NCI-H146 treated with DMSO at 0.1 percent for 48 hours (cell line): ENCODE data around the gene PHRF1.
A peak's percentile ranks its signal among the peaks of the same experiment; 100 is the strongest.

ENCODE experiments used
- DNase-seq: peaks from one replicate; lab custom pipeline; 2025; ENCODE audit not compliant: unreplicated experiment; lab: John Stamatoyannopoulos, UW

PHRF1 gene

DNA sequence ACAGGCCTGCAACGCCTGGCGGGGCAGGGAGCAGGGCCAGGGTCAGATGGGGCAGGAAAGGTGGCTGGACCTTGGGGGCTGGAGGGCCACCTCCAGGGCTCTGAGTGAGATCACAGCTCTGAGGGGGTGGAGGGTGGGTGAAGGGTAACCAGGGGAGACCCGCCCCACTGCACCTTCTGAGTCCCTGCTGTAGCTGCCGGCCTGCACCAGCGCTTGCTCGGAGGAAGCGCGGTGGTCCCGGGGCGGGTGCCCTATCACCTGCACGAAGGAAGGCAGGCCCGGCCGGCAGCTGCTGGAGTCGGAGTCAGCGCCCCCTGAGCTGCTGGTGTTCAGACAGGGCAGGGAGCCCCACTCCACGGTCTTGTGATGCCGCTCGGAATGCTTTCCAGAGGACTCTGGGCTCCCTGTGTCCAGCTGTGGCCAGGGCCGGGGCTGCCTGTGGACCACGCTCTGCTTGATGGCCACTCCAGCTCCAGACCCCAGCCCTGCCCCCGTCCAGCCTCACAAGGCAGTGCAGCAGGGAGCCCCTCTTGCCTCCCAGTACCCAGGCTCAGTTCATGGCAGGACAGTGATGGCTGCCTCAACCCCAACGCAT is 19.5 kb upstream of the PHRF1 start:
- no peak for DNase-seq

DNA sequence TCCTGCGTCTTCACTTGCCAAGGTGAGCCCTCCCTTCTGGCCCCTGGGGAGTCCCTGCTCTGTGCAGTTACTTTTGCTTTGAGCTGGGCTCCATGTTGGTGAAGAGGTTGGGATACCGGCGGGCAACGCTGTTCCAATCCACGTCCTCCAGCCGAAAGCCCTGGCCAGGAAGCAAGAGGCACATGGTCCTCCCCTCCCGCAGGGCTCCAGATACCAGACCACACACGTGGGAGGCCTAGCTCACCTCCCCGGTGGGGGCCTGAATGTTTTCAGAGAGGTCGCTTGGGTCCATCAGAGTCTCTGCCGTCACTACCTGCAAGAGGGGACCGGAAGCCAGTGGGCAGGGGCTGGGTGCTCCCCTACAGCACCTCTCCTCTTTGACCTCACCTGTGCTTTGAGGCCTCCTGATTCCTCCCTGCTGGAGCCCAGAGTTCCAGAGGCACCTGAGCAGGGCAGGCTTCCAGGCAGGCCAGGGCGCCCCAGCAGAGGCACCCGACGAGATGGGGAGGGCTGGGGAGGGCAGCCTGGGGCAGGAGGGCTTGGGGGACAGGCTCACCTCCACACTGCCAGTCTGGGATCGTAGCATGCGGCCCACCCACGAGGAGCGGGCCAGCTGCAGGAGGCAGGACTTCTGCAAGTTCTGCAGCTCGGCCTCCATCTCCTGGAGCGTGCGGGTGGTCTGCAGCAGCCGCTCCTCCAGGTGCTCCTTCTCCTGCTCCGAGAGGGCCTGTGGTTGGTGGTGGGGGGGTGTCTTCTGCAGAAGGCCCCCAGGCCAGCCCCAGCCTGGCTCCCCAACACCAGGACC is 18.7 kb upstream of the PHRF1 start:
- DNase-seq: no peak

DNA sequence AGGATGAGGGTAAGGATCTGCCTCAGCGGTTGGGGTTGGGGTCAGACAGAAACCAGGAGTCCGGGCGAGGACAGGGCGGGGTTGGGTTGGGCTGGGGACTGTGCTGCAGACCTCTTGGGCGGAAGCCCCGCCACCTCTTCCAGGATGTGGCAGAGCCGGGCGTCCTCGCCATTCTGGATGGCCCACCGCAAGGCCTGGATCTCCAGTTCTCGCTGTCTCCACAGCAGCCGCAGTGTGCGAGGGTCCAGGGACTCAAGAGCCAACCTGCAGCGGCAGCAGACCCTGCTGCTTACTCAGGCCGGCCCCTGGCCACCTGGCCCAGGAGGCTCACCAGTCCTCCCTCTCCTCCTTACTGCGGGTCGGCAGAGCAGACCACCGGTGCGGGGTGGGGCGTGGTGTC is 17.8 kb upstream of the PHRF1 start:
- no peak for DNase-seq

DNA sequence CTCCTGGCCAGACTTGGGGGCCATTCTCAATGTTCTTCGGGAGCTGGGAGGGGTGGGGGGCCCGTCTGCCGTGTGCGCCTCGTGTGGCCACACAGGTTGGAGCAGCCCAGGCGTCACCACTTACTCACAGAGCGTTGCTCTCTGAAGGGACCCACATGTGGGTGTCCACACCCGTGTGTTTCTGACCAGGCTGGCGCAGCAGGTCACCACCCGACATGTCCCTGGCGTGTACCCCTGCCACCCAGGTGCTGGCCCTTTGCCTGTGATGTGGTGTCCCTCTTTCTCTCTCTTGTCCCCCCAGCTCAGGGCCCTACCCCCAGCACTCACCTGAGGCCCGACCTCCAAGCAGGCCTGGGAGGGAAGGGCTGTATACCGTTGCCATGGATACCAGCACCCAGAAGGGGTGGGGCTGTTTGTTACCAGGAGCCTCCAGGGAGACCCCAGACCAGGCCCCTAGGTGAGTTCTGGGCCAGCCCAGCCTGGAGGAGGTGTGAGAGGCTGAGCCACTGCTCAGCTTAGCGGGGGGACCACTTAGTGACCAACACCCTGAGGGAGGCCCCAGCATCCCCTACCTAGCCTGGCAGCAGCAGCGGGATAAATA is 17.1 kb upstream of the PHRF1 start:
- no peak for DNase-seq

DNA sequence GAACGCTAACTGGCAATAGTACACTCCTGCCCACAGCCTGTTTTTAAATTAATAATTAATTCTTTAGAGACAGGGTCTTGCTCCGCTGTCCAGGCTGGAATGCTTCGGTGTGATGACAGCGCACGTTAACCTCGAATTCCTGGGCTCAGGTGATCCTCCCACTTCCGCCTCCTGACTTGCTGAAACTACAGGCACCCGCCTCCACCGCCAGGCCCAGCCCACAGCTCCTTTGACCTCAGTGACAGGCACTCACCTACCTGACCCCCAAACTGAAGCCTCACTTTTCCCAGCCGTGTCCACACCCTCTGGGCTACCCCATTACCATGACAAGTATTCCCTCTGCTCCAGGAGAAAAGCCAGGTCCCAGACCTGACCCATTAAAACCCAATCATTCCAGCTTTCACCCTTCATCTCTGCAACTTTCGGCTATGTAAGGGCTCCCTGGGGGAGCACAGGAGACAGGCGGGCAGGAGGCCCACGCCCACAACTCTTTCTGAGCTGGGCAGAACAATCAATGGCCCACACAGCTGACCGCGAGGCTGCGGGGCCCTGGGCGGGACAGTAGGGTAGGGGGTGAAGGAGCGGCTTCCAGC is 16.5 kb upstream of the PHRF1 start:
- no peak for DNase-seq

DNA sequence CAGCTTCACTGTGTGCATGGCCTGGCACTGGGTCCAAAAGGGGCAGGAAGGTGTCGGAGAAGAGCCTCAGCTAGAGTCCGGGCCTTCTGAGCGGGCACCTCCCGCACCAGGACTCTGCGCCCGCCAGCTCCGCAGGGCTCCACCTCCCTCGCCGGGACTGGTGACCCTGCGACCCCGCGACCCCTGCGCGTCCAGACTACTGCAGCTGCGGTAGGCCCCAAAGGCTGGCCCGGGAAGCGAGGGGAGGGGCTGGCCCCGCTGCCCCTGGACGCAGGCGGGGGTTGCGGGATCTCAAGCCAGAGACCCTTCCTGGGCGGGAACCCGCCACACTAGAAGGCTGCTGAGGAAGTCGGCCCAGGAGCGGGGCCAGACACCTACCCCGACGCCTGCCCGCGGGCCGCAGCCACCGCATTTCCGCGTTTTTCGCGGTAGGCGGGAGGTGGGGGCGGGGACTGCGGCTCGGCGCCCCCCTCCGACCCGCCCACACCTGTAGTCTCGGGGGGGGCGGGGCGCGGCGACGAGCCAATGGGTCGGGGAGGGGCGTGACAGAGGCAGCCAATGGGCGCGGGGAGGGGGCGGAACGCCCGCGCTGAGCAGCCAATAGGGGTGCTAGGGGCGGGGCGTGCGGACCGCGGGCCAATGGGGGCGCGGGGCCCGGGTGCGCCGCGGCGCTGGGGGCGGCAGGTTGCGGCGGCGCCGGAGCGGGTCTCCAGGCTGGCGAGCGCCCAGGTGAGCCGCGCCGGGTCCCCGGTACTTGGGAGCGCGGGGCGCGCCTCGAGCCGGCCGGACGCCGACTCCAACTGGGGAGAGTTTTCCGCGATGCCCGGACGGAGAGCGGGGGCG is 15.7 kb upstream of the PHRF1 start, which contains the start of the genes LMNTD2 and RASSF7:
LMNTD2 (minus strand) TSS at position 434 of the 843 bp plus-strand sequence; CDS start at position 412, 22 bp downstream.
RASSF7 (plus strand) TSS at position 666 of the 843 bp plus-strand sequence. CDS start 799 bp downstream, outside the sequence.
- peak; percentile 78 for DNase-seq

DNA sequence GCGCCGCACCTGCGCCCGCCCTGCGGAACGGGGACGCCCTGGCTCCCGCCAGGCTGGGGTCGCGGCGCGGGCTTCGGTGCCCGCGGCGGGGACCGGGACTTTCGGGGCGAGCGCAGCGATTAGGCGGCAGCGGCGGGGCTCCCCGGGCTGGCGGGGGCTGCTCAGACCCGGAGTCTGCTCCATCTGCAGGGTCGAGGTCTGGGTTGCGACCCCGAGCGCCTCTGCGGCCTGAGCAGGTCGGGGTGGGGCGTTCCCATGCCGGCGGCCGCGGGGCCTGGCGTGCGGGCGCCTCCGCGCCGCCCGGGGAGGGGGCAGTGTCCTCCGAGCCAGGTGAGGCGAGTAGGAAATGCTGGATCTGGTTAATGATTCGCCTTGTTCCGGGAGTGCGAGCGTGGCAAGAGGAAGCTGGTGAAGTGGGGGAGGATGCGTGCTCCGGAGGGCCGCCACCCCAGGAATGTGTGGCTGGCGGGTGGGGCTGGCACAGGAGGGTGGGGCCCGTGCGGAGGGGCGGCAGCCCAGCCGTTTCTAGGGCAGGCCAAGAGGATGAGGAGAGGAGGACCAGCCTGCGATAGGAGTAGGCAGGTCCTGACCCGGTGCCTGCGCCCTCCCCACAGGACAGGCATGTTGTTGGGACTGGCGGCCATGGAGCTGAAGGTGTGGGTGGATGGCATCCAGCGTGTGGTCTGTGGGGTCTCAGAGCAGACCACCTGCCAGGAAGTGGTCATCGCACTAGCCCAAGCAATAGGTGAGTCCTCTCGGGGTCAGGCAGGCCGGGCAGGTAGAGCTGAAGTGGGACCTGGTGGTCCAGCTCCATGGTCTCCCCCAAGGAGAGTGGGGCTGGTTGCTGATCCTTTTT is 14.9 kb upstream of the PHRF1 start:
- no peak for DNase-seq

DNA sequence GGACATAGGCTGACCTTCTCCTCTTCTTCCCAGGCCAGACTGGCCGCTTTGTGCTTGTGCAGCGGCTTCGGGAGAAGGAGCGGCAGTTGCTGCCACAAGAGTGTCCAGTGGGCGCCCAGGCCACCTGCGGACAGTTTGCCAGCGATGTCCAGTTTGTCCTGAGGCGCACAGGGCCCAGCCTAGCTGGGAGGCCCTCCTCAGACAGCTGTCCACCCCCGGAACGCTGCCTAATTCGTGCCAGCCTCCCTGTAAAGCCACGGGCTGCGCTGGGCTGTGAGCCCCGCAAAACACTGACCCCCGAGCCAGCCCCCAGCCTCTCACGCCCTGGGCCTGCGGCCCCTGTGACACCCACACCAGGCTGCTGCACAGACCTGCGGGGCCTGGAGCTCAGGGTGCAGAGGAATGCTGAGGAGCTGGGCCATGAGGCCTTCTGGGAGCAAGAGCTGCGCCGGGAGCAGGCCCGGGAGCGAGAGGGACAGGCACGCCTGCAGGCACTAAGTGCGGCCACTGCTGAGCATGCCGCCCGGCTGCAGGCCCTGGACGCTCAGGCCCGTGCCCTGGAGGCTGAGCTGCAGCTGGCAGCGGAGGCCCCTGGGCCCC is 14.1 kb upstream of the PHRF1 start:
- no peak for DNase-seq

DNA sequence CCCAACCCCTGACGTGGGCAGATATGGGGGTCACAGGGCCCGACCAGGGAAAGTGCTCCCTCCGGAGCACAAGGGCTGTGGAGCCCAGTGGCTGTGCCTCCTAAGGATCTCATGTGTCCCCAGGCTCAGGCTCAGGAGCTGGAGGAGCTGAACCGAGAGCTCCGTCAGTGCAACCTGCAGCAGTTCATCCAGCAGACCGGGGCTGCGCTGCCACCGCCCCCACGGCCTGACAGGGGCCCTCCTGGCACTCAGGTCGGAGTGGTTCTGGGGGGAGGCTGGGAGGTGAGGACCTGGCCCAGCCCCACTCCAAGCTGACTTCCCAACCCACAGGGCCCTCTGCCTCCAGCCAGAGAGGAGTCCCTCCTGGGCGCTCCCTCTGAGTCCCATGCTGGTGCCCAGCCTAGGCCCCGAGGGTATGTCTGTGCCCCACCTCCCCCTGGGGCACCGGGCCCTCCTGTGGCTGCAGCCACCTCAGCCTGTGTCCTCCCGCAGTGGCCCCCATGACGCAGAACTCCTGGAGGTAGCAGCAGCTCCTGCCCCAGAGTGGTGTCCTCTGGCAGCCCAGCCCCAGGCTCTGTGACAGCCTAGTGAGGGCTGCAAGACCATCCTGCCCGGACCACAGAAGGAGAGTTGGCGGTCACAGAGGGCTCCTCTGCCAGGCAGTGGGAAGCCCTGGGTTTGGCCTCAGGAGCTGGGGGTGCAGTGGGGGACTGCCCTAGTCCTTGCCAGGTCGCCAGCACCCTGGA is 13.0 kb upstream of the PHRF1 start:
- DNase-seq: no peak

DNA sequence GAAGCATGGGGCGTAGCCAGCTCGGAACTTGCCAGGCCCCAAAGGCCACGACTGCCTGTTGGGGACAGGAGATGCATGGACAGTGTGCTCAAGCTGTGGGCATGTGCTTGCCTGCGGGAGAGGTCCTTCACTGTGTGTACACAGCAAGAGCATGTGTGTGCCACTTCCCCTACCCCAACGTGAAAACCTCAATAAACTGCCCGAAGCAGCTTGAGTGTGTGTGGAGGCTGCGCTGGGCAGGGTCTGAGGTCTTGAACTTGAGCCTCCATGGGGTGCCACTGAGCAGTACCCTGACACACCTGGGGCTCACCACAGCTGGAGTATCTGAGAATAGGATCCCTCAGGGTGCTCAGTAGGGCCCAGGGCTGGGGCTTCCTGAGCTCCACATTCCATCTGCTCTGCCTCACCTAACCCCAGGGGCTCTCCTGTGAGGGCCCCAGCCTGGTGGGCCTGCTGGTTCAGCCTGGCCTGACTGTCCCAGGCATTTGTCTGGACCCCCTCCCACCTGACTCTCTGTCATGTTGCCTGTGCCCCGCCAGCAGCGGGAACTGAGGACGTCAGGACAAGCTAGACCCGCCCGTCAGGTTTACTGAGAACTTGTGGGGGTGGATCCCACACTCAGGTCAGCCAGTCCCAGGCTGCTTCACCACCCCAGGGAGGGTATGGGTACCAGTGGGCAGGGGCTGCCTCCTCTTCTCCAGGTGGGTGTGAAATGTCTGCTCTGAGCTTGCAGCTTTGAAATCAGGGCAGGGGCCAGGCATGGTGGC is 12.3 kb upstream of the PHRF1 start:
- DNase-seq: no peak

DNA sequence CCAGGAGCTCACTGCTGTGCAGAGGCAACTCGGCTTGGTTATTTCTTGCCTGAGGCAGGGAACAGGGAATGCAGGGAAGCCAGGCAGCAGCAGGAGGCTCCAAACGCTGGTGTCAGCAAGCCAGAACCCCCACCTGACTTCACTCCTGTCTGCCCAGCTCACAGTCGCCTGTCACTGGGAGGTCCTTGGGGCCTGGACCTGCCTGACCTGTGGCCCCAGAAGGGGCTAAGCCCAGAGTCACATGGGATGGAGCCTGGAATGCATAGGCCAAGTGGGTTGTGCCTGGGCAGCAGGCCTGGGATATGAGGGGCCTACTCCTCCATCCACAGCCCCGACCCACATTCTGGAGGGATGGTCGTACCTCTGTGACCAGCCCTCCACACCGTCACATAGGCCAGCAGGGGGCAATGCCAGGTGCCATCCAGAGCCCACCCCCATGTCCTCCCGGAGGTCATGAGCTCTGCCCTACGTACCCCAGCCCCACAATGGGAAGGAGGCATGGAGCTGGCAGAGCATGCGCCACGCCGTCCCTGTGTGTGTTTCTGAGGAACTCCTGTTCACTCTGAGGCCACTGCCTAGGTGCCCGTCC is 10.3 kb upstream of the PHRF1 start:
- no peak for DNase-seq

DNA sequence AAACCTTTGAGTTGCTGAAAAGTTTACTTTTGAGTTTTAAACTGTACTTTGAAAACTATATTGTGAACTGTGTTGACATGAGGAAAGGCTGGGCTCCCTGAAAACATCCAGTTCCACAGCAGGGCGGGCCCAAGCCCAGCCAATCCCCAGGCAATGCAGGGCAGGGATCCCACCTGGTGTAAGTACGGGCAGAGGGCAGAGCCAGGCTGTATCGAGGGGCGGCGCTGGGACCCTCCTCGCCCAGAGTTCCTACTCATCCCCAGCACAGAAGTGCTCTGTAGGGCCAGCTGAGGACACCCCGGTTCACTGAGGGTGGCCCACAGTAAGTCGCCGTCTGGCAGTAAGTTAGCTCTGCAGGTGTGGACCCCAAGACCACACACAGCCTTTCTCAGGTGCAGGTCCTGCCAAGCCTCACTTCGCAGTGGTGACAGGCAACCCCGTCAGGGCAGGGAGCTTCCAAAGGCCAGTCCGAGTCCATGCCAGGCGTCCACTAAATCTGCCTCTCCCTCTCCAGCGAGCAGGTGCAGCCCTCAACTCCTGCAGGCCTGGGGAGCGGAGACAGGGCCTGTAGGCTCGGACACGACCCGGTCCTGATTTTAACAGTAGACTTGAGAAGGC is 9.2 kb upstream of the PHRF1 start:
- DNase-seq: no peak

DNA sequence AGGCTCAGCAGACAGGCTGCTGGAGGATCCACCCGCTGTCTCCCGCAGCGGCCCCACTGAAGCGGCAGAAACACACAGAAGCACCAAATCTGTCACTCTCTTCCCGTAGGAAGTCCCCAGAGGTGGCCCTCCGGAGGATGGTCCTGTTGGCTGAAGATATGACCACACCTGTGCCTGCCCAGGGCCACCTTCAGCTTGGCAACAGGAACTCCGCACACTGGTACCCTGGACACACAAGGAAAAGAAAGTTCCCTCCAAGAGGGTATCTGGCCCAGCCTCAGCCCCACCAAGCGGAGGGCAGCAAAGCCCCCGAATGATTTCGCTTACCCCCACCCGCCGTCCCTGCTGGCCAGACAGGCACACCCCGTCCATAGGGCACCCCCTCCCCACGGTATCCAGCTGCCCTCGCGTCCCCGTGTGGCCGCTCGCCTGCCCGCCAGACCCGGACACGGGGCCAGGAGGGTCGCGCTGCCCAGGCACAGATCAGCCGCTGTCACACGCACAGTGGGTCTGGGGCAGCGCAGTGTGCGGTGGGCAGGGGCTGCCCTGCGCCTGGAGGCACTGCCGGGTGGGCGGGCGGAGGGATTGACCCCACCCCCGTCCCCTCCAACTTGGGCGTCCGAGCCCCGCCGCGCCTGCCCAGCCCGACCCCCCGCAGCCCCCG is 8.5 kb upstream of the PHRF1 start:
- DNase-seq: no peak

DNA sequence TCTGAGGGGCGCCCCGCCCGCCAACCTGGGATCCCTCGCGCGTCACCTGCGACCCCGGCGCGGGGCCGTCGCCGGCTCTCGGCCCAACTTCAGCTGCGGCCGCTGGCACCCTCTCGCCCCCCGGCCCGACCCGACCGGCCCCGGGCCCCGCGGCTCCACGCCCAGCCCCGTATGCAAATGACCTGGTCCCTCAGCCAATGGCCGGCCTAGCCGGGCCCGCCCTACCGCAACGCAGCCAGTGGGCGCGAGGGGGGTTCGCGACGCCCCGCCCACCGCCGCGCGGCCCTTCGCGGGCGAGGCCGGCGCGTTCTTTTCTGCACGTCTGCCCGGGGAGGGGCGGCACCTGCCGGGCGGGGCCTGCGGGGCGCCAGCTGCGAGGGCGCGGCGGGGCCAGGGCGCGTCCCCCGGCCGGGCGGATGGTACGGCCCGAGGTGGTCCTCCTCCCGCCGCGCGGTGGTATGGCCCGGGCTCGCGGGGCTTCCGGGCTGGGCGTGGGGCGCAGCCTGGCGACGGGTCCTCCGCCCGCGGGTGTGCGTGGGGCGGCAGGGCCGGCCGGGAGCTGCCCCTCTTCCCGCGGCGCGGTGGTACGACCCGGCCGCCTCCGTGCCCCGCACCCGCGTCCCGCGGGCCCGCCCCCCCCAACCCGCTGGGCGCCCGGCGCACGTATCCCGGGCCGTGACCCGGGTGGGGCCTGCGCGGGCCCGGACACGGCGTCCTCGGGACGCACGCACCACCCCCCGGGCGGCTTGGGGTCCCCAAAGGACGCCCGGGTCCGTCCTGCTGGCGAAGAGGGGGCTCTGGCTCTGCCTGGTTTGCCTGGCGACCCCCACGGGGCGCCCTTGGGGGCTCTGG is 7.7 kb upstream of the PHRF1 start:
- peak; percentile 86 for DNase-seq

DNA sequence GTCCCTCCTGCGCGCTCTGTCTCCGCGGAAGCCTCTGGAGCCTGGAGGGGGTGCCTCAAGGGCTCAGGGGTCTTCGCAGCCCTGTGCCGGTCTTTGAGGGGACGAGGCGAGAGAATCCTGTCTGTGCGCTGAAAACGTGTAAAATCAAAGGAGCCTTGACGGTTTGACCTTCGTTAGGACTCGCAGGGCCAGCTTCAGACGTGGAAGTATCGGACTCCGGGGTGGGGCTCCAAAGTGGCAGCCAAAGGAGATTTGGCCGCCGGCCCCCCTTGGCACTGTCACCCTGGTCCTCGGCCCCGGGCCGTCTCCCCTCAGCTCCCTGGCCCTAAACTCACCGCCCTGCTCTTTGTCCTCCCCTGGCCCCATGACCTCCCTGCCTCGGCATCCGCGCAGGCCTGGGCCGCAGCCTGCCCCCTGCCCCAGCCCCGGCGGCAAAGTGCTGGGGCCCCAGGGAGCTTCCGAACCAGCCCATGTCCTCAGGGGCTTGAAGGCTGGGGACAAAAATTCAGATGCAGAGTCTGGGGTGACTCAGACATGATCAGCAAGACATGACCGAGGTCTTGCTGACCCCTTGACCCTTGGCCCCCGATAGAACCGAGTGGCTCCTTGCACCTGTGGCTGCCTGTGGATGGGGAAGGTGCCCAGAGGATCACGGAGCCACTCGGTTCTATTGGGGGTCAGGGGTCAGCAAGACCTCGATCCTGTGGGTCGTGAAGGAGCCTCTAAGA is 6.9 kb upstream of the PHRF1 start:
- DNase-seq: no peak
